ENCODE results near the gene USP32. TPM values are rescaled to one million over a fixed set of nuclear protein-coding genes. Genes with fewer than 3 reads are reported as not detected.
"Not testable (repeated sequence)": the region's sequence is repeated elsewhere in the genome, so short reads cannot be mapped to it uniquely, and the experiment has no call there.

USP32 gene
- total RNA-seq, 1 donor from 2014 or later = 37.4 TPM

- Mint-ChIP-seq H3K9me3 (ENCODE audit: unreplicated experiment) (no peaks in the 10 kb centered on the region), H3K27ac (ENCODE audit: unreplicated experiment) (no peak overlapping the region), H3K4me1 (ENCODE audit: unreplicated experiment) (peaks cover 3% of the 10 kb centered on the region), H3K27me3 (ENCODE audit: unreplicated experiment) (peaks cover 4% of the 10 kb centered on the region), H3K36me3 (ENCODE audit: low read depth, unreplicated experiment) (peaks cover 19% of the 10 kb centered on the region), H3K4me3 (ENCODE audit: unreplicated experiment) (no peak overlapping the region)
- no peak for TF ChIP-seq CTCF (IDR thresholded peaks at IDR 0.05; ENCODE audit: unreplicated experiment)
- no peak for DNase-seq (ENCODE audit: low spot score)
These were observed 46.7 kb downstream of the USP32 start for GRCh38 chr17:60345233-60345632.

- not testable (repeated sequence) for H3K27me3 Mint-ChIP-seq (ENCODE audit: unreplicated experiment); H3K4me1 Mint-ChIP-seq (ENCODE audit: unreplicated experiment); DNase-seq (ENCODE audit: low spot score); H3K9me3 Mint-ChIP-seq (ENCODE audit: unreplicated experiment); H3K27ac Mint-ChIP-seq (ENCODE audit: unreplicated experiment)
- Mint-ChIP-seq H3K4me3 (ENCODE audit: unreplicated experiment) (peak overlapping the region; percentile 73), H3K36me3 (ENCODE audit: low read depth, unreplicated experiment) (peaks cover 19% of the 10 kb centered on the region)
These were observed 49.4 kb downstream of the USP32 start for GRCh38 chr17:60342492-60342891.

GRCh38 chr17:60335289-60335688 lies 56.6 kb downstream of the USP32 start:
- no peak for TF ChIP-seq CTCF (IDR thresholded peaks at IDR 0.05; ENCODE audit: unreplicated experiment)
- Mint-ChIP-seq H3K9me3 (ENCODE audit: unreplicated experiment) (no peaks in the 10 kb centered on the region), H3K4me1 (ENCODE audit: unreplicated experiment) (peaks cover 5% of the 10 kb centered on the region), H3K27me3 (ENCODE audit: unreplicated experiment) (no peaks in the 10 kb centered on the region), H3K27ac (ENCODE audit: unreplicated experiment) (no peak overlapping the region), H3K4me3 (ENCODE audit: unreplicated experiment) (no peak overlapping the region), H3K36me3 (ENCODE audit: low read depth, unreplicated experiment) (no peaks in the 10 kb centered on the region)
- no peak for DNase-seq (ENCODE audit: low spot score)

GRCh38 chr17:60333628-60334031 lies 58.3 kb downstream of the USP32 start:
- H3K27ac Mint-ChIP-seq (ENCODE audit: unreplicated experiment) = no peak overlapping the region
- no peak for DNase-seq (ENCODE audit: low spot score)

GRCh38 chr17:60333072-60333471 lies 58.9 kb downstream of the USP32 start:
- H3K4me1 Mint-ChIP-seq (ENCODE audit: unreplicated experiment); H3K4me3 Mint-ChIP-seq (ENCODE audit: unreplicated experiment); DNase-seq (ENCODE audit: low spot score); H3K9me3 Mint-ChIP-seq (ENCODE audit: unreplicated experiment); H3K27ac Mint-ChIP-seq (ENCODE audit: unreplicated experiment); H3K27me3 Mint-ChIP-seq (ENCODE audit: unreplicated experiment); H3K36me3 Mint-ChIP-seq (ENCODE audit: low read depth, unreplicated experiment): not testable (repeated sequence)

More at GRCh38 chr17:60333628-60334031, 58.3 kb downstream of the USP32 start:
- peaks cover 2% of the 10 kb centered on the region for H3K36me3 Mint-ChIP-seq (ENCODE audit: low read depth, unreplicated experiment)
- no peak for TF ChIP-seq CTCF (IDR thresholded peaks at IDR 0.05; ENCODE audit: unreplicated experiment)
- no peaks in the 10 kb centered on the region for H3K9me3 Mint-ChIP-seq (ENCODE audit: unreplicated experiment)
- H3K4me1 Mint-ChIP-seq (ENCODE audit: unreplicated experiment) = peaks cover 5% of the 10 kb centered on the region
- H3K27me3 Mint-ChIP-seq (ENCODE audit: unreplicated experiment) = peaks cover 1% of the 10 kb centered on the region
- no peak overlapping the region for H3K4me3 Mint-ChIP-seq (ENCODE audit: unreplicated experiment)

- Mint-ChIP-seq H3K9me3 (ENCODE audit: unreplicated experiment) (no peaks in the 10 kb centered on the region), H3K4me1 (ENCODE audit: unreplicated experiment) (peaks cover 5% of the 10 kb centered on the region), H3K4me3 (ENCODE audit: unreplicated experiment) (no peak overlapping the region), H3K36me3 (ENCODE audit: low read depth, unreplicated experiment) (peaks cover 6% of the 10 kb centered on the region), H3K27me3 (ENCODE audit: unreplicated experiment) (peaks cover 1% of the 10 kb centered on the region), H3K27ac (ENCODE audit: unreplicated experiment) (no peak overlapping the region)
- no peak for TF ChIP-seq CTCF (IDR thresholded peaks at IDR 0.05; ENCODE audit: unreplicated experiment)
- DNase-seq (ENCODE audit: low spot score) = no peak
These were observed 59.4 kb downstream of the USP32 start for GRCh38 chr17:60332574-60332973.
